MM.1S (cell line): ENCODE results near the gene ZDHHC11B.
"Not testable (repeated sequence)": the region's sequence is repeated elsewhere in the genome, so short reads cannot be mapped to it uniquely, and the experiment has no call there.

ENCODE experiments used
- EZH2 ChIP-seq: fragments of 300-600 bp; sonication (generic); optimal IDR thresholded peaks from 2 replicates; pipeline ENCODE3; 2017; ENCODE audit warnings: low read depth, mild to moderate bottlenecking, antibody characterized with exemption, low read length, mixed read lengths
- EZH2phosphoT487 ChIP-seq: fragments of 300-600 bp; sonication (generic); IDR thresholded peaks from 2 replicates; pipeline ENCODE4 v1.6.1; 2018; ENCODE audit warnings: antibody characterized with exemption, low read length
- TF ChIP-seq, protein P1 (sequence below): fragments of 300-600 bp; sonication (generic); IDR thresholded peaks from 2 replicates; pipeline ENCODE4 v1.5.1; 2016; ENCODE audit warnings: antibody characterized with exemption, low read length, mixed read lengths

DNA sequence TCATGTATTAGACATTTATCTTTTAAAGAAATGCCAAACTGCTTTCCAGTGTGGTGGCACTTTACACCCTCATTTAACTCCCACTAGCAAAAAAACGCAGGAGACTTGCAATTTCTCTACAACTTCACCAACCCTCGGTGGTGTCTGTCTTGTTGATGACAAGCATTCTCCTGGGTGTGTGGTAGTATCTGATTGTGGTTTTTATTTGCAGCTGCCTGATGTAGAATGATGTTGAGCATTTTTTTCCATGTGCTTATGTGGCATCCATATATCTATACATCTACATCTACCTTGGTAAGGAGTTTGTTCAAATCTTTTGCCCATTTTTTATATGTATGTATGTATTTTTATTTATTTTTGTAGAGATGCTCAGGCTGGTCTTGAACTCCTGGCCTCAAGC, 49.5 kb upstream of the ZDHHC11B start:
- TF ChIP-seq, protein P1, sequence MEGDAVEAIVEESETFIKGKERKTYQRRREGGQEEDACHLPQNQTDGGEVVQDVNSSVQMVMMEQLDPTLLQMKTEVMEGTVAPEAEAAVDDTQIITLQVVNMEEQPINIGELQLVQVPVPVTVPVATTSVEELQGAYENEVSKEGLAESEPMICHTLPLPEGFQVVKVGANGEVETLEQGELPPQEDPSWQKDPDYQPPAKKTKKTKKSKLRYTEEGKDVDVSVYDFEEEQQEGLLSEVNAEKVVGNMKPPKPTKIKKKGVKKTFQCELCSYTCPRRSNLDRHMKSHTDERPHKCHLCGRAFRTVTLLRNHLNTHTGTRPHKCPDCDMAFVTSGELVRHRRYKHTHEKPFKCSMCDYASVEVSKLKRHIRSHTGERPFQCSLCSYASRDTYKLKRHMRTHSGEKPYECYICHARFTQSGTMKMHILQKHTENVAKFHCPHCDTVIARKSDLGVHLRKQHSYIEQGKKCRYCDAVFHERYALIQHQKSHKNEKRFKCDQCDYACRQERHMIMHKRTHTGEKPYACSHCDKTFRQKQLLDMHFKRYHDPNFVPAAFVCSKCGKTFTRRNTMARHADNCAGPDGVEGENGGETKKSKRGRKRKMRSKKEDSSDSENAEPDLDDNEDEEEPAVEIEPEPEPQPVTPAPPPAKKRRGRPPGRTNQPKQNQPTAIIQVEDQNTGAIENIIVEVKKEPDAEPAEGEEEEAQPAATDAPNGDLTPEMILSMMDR = not testable (repeated sequence)
- not testable (repeated sequence) for TF ChIP-seq EZH2, EZH2phosphoT487
